ENCODE data around the gene ROMO1.

The ROMO1 gene

GRCh38 chr20:35660122-35660937 lies 38.9 kb upstream of the ROMO1 start:
- WGBS, result 92% methylated on average over 7 of the region's 10 CpGs
- Histone ChIP-seq H2AK5ac (ENCODE audit: low read length, severe bottlenecking) (no peak overlapping the region), H3K4me3 (ENCODE audit: insufficient read depth in 1 of 2, low read depth in 1 of 2, low read length in 2 of 2) (no peak overlapping the region), H3K79me1 (replicated peaks; ENCODE audit: low read length, poor library complexity, severe bottlenecking) (no peaks in the 10 kb centered on the region), H3K23ac (ENCODE audit: low read length in 2 of 2) (no peak overlapping the region), H3K4me1 (ENCODE audit: control insufficient read depth, insufficient read depth, low read depth, low read length) (peaks cover 5% of the 10 kb centered on the region), H4K91ac (ENCODE audit: low read length) (no peak overlapping the region), H3K27me3 (ENCODE audit: control insufficient read depth in 1 of 2, insufficient read depth in 1 of 2, low read length in 2 of 2) (no peaks in the 10 kb centered on the region), H3K4ac (ENCODE audit: low read depth in 1 of 2, low read length in 2 of 2) (no peak overlapping the region), H2BK15ac (ENCODE audit: low read depth, poor library complexity, severe bottlenecking) (no peak overlapping the region), H3K9ac (ENCODE audit: low read length) (no peak overlapping the region), H3K18ac (ENCODE audit: low read depth in 1 of 2, low read length in 2 of 2) (no peak overlapping the region), H3K4me2 (ENCODE audit: low read length, poor library complexity, severe bottlenecking) (no peak overlapping the region), H3K27ac (ENCODE audit: low read length, poor library complexity, severe bottlenecking) (peak overlapping the region; percentile 40), H2AFZ (ENCODE audit: low read depth, low read length) (no peak overlapping the region), H2BK5ac (ENCODE audit: low read depth, low read length, poor library complexity, severe bottlenecking) (no peak overlapping the region), H3K9me3 (ENCODE audit: control insufficient read depth, low read length) (no peaks in the 10 kb centered on the region), H3K14ac (ENCODE audit: low read length in 2 of 2) (no peak overlapping the region), H4K8ac (ENCODE audit: low read length) (no peak overlapping the region), H3K36me3 (ENCODE audit: control insufficient read depth in 1 of 2, insufficient read depth in 2 of 2, low read depth in 1 of 2, low read length in 2 of 2) (peaks cover 0 to 4% of the 10 kb centered on the region in 2 experiments), H2BK12ac (ENCODE audit: low read length in 2 of 2) (no peak overlapping the region), H2BK120ac (ENCODE audit: low read depth, low read length) (no peak overlapping the region)
- DNase-seq, result no peak

GRCh38 chr20:35661053-35661452 lies 38.2 kb upstream of the ROMO1 start:
- peaks cover 0 to 4% of the 10 kb centered on the region in 2 experiments for H3K36me3 ChIP-seq (ENCODE audit: control insufficient read depth in 1 of 2, insufficient read depth in 2 of 2, low read depth in 1 of 2, low read length in 2 of 2)
- H3K9me3 ChIP-seq (ENCODE audit: control insufficient read depth, low read length), result no peaks in the 10 kb centered on the region
- H3K4me1 ChIP-seq (ENCODE audit: control insufficient read depth, insufficient read depth, low read depth, low read length), result peaks cover 5% of the 10 kb centered on the region
- H3K4ac ChIP-seq (ENCODE audit: low read depth in 1 of 2, low read length in 2 of 2), result no peak overlapping the region
- H3K27me3 ChIP-seq (ENCODE audit: control insufficient read depth in 1 of 2, insufficient read depth in 1 of 2, low read length in 2 of 2), result no peaks in the 10 kb centered on the region
- no peak overlapping the region for H3K23ac ChIP-seq (ENCODE audit: low read length in 2 of 2)
- 80% methylated on average over 1 of the region's 2 CpGs for WGBS
- H3K4me2 ChIP-seq (ENCODE audit: low read length, poor library complexity, severe bottlenecking), result no peak overlapping the region
- H3K9ac ChIP-seq (ENCODE audit: low read length), result peak overlapping the region; percentile 98
- no peak overlapping the region for H3K18ac ChIP-seq (ENCODE audit: low read depth in 1 of 2, low read length in 2 of 2)
- peak overlapping the region; percentile 40 for H3K27ac ChIP-seq (ENCODE audit: low read length, poor library complexity, severe bottlenecking)
- no peak overlapping the region for H4K91ac ChIP-seq (ENCODE audit: low read length)
- H3K79me1 ChIP-seq (replicated peaks; ENCODE audit: low read length, poor library complexity, severe bottlenecking), result no peaks in the 10 kb centered on the region
- no peak overlapping the region for H2BK120ac ChIP-seq (ENCODE audit: low read depth, low read length)
- H2BK15ac ChIP-seq (ENCODE audit: low read depth, poor library complexity, severe bottlenecking), result no peak overlapping the region
- DNase-seq, result no peak
- H2BK5ac ChIP-seq (ENCODE audit: low read depth, low read length, poor library complexity, severe bottlenecking), result no peak overlapping the region
- no peak overlapping the region for H3K14ac ChIP-seq (ENCODE audit: low read length in 2 of 2)
- no peak overlapping the region for H2AK5ac ChIP-seq (ENCODE audit: low read length, severe bottlenecking)
- H2BK12ac ChIP-seq (ENCODE audit: low read length in 2 of 2), result no peak overlapping the region
- no peak overlapping the region for H2AFZ ChIP-seq (ENCODE audit: low read depth, low read length)
- no peak overlapping the region for H4K8ac ChIP-seq (ENCODE audit: low read length)
- peak overlapping the region in 1 of 2 experiments; percentile 95 for H3K4me3 ChIP-seq (ENCODE audit: insufficient read depth in 1 of 2, low read depth in 1 of 2, low read length in 2 of 2)

DNA sequence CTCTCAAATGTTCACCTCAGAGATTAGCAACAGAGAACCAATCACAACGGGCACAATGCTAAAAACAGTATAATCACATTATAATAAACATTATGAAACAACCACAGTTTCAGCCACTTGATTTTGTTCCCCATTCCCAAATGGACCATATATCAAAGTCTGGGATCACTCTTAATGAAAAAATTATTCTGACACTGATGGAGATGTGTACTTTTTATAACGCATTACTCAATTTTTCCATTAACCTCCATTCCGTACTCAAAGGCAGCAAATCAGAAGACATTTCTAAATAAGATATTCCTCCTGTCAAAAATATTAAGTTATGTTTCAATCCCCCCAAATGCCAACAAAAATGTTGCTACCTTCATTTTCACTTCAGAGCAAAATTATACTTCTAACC lies 37.3 kb upstream of the ROMO1 start:
- no peak overlapping the region for H2AK5ac ChIP-seq (ENCODE audit: low read length, severe bottlenecking)
- no peaks in the 10 kb centered on the region for H3K79me1 ChIP-seq (replicated peaks; ENCODE audit: low read length, poor library complexity, severe bottlenecking)
- peak overlapping the region; percentile 98 for H3K9ac ChIP-seq (ENCODE audit: low read length)
- no peak overlapping the region for H2BK5ac ChIP-seq (ENCODE audit: low read depth, low read length, poor library complexity, severe bottlenecking)
- no peak overlapping the region for H3K4ac ChIP-seq (ENCODE audit: low read depth in 1 of 2, low read length in 2 of 2)
- no peak overlapping the region for H4K91ac ChIP-seq (ENCODE audit: low read length)
- no peak overlapping the region for H3K14ac ChIP-seq (ENCODE audit: low read length in 2 of 2)
- no peak overlapping the region for H3K4me2 ChIP-seq (ENCODE audit: low read length, poor library complexity, severe bottlenecking)
- H4K8ac ChIP-seq (ENCODE audit: low read length), result no peak overlapping the region
- DNase-seq, result no peak
- H2AFZ ChIP-seq (ENCODE audit: low read depth, low read length), result no peak overlapping the region
- peaks cover 0 to 4% of the 10 kb centered on the region in 2 experiments for H3K36me3 ChIP-seq (ENCODE audit: control insufficient read depth in 1 of 2, insufficient read depth in 2 of 2, low read depth in 1 of 2, low read length in 2 of 2)
- H3K27me3 ChIP-seq (ENCODE audit: control insufficient read depth in 1 of 2, insufficient read depth in 1 of 2, low read length in 2 of 2), result no peaks in the 10 kb centered on the region
- no peaks in the 10 kb centered on the region for H3K9me3 ChIP-seq (ENCODE audit: control insufficient read depth, low read length)
- no peak overlapping the region for H3K27ac ChIP-seq (ENCODE audit: low read length, poor library complexity, severe bottlenecking)
- no peak overlapping the region for H2BK12ac ChIP-seq (ENCODE audit: low read length in 2 of 2)
- H2BK15ac ChIP-seq (ENCODE audit: low read depth, poor library complexity, severe bottlenecking), result no peak overlapping the region
- no peak overlapping the region for H3K23ac ChIP-seq (ENCODE audit: low read length in 2 of 2)
- H3K18ac ChIP-seq (ENCODE audit: low read depth in 1 of 2, low read length in 2 of 2), result no peak overlapping the region
- no peak overlapping the region for H2BK120ac ChIP-seq (ENCODE audit: low read depth, low read length)
- 74% methylated on average over 3 of the region's 3 CpGs for WGBS
- peaks cover 5% of the 10 kb centered on the region for H3K4me1 ChIP-seq (ENCODE audit: control insufficient read depth, insufficient read depth, low read depth, low read length)
- peak overlapping the region in 1 of 2 experiments; percentile 95 for H3K4me3 ChIP-seq (ENCODE audit: insufficient read depth in 1 of 2, low read depth in 1 of 2, low read length in 2 of 2)

- no peaks in the 10 kb centered on the region for H3K79me1 ChIP-seq (replicated peaks; ENCODE audit: low read length, poor library complexity, severe bottlenecking)
- H3K14ac ChIP-seq (ENCODE audit: low read length in 2 of 2), result no peak overlapping the region
- H2BK5ac ChIP-seq (ENCODE audit: low read depth, low read length, poor library complexity, severe bottlenecking), result no peak overlapping the region
- H2BK12ac ChIP-seq (ENCODE audit: low read length in 2 of 2), result no peak overlapping the region
- no peaks in the 10 kb centered on the region for H3K27me3 ChIP-seq (ENCODE audit: control insufficient read depth in 1 of 2, insufficient read depth in 1 of 2, low read length in 2 of 2)
- peak overlapping the region; percentile 48 for H3K4me2 ChIP-seq (ENCODE audit: low read length, poor library complexity, severe bottlenecking)
- no peak overlapping the region for H4K91ac ChIP-seq (ENCODE audit: low read length)
- no peak overlapping the region for H3K4ac ChIP-seq (ENCODE audit: low read depth in 1 of 2, low read length in 2 of 2)
- H3K9ac ChIP-seq (ENCODE audit: low read length), result peak overlapping the region; percentile 98
- no peak overlapping the region for H2AFZ ChIP-seq (ENCODE audit: low read depth, low read length)
- no peak overlapping the region for H2BK120ac ChIP-seq (ENCODE audit: low read depth, low read length)
- H3K27ac ChIP-seq (ENCODE audit: low read length, poor library complexity, severe bottlenecking), result no peak overlapping the region
- no peak overlapping the region for H2AK5ac ChIP-seq (ENCODE audit: low read length, severe bottlenecking)
- H3K23ac ChIP-seq (ENCODE audit: low read length in 2 of 2), result no peak overlapping the region
- no peak overlapping the region for H4K8ac ChIP-seq (ENCODE audit: low read length)
- H3K4me3 ChIP-seq (ENCODE audit: insufficient read depth in 1 of 2, low read depth in 1 of 2, low read length in 2 of 2), result peak overlapping the region in 1 of 2 experiments; percentile 95
- H3K18ac ChIP-seq (ENCODE audit: low read depth in 1 of 2, low read length in 2 of 2), result no peak overlapping the region
- peaks cover 5% of the 10 kb centered on the region for H3K4me1 ChIP-seq (ENCODE audit: control insufficient read depth, insufficient read depth, low read depth, low read length)
- H2BK15ac ChIP-seq (ENCODE audit: low read depth, poor library complexity, severe bottlenecking), result no peak overlapping the region
- peaks cover 0 to 4% of the 10 kb centered on the region in 2 experiments for H3K36me3 ChIP-seq (ENCODE audit: control insufficient read depth in 1 of 2, insufficient read depth in 2 of 2, low read depth in 1 of 2, low read length in 2 of 2)
- no peaks in the 10 kb centered on the region for H3K9me3 ChIP-seq (ENCODE audit: control insufficient read depth, low read length)
- 11% methylated on average over 2 of the region's 2 CpGs for WGBS
- no peak for DNase-seq
Measured at GRCh38 chr20:35662551-35662950, 36.7 kb upstream of the ROMO1 start.
